ENCODE measurements around the gene PPM1L.

PPM1L gene

GRCh38 chr3:160735826-160736225, 20.2 kb upstream of the PPM1L start:
- Histone ChIP-seq H3K9me3 (ENCODE audit: insufficient read depth, low read length) (no peaks in the 10 kb centered on the region), H3K79me2 (ENCODE audit: low read length) (no peaks in the 10 kb centered on the region), H2AFZ (ENCODE audit: low read depth, low read length) (no peak overlapping the region), H3K4me1 (ENCODE audit: low read length) (no peaks in the 10 kb centered on the region), H3K27me3 (ENCODE audit: low read depth, low read length) (no peaks in the 10 kb centered on the region), H3K36me3 (replicated peaks; ENCODE audit: low read depth, low read length) (no peaks in the 10 kb centered on the region), H4K20me1 (ENCODE audit: insufficient read depth, low read length) (no peaks in the 10 kb centered on the region), H3K9ac (ENCODE audit: low read length) (no peak overlapping the region), H3K4me2 (ENCODE audit: low read length) (no peak overlapping the region), H3K4me3 (ENCODE audit: low read length) (no peak overlapping the region), H3K27ac (ENCODE audit: low read length) (no peak overlapping the region)
- no peak for TF ChIP-seq CTCF (IDR thresholded peaks at IDR 0.05; ENCODE audit: low read depth, low read length)
- TF ChIP-seq EZH2phosphoT487 (IDR thresholded peaks at IDR 0.05; ENCODE audit: low read depth), result no peak

- Histone ChIP-seq H3K9me3 (ENCODE audit: insufficient read depth, low read length) (no peaks in the 10 kb centered on the region), H3K27ac (ENCODE audit: low read length) (no peak overlapping the region), H3K36me3 (replicated peaks; ENCODE audit: low read depth, low read length) (no peaks in the 10 kb centered on the region), H3K4me2 (ENCODE audit: low read length) (no peak overlapping the region), H3K4me3 (ENCODE audit: low read length) (no peak overlapping the region), H3K27me3 (ENCODE audit: low read depth, low read length) (no peaks in the 10 kb centered on the region), H3K79me2 (ENCODE audit: low read length) (no peaks in the 10 kb centered on the region), H3K4me1 (ENCODE audit: low read length) (no peaks in the 10 kb centered on the region), H4K20me1 (ENCODE audit: insufficient read depth, low read length) (no peaks in the 10 kb centered on the region), H2AFZ (ENCODE audit: low read depth, low read length) (no peak overlapping the region), H3K9ac (ENCODE audit: low read length) (no peak overlapping the region)
- TF ChIP-seq EZH2phosphoT487 (IDR thresholded peaks at IDR 0.05; ENCODE audit: low read depth), result no peak
- no peak for TF ChIP-seq CTCF (IDR thresholded peaks at IDR 0.05; ENCODE audit: low read depth, low read length)
These were observed 18.0 kb upstream of the PPM1L start for GRCh38 chr3:160738048-160738447.

GRCh38 chr3:160739079-160739478, 17.0 kb upstream of the PPM1L start:
- Histone ChIP-seq H3K36me3 (replicated peaks; ENCODE audit: low read depth, low read length) (no peaks in the 10 kb centered on the region), H3K4me2 (ENCODE audit: low read length) (no peak overlapping the region), H2AFZ (ENCODE audit: low read depth, low read length) (0 out of 2 replicates have a peak overlapping the region, but pooled peaks have one; percentile 43), H4K20me1 (ENCODE audit: insufficient read depth, low read length) (no peaks in the 10 kb centered on the region), H3K27me3 (ENCODE audit: low read depth, low read length) (no peaks in the 10 kb centered on the region), H3K79me2 (ENCODE audit: low read length) (no peaks in the 10 kb centered on the region), H3K4me1 (ENCODE audit: low read length) (no peaks in the 10 kb centered on the region), H3K27ac (ENCODE audit: low read length) (no peak overlapping the region), H3K9ac (ENCODE audit: low read length) (no peak overlapping the region), H3K4me3 (ENCODE audit: low read length) (no peak overlapping the region), H3K9me3 (ENCODE audit: insufficient read depth, low read length) (no peaks in the 10 kb centered on the region)
- TF ChIP-seq EZH2phosphoT487 (IDR thresholded peaks at IDR 0.05; ENCODE audit: low read depth) (no peak), CTCF (IDR thresholded peaks at IDR 0.05; ENCODE audit: low read depth, low read length) (no peak)

GRCh38 chr3:160746976-160747375, 9.1 kb upstream of the PPM1L start:
- TF ChIP-seq CTCF (IDR thresholded peaks at IDR 0.05; ENCODE audit: low read depth, low read length) (no peak), EZH2phosphoT487 (IDR thresholded peaks at IDR 0.05; ENCODE audit: low read depth) (no peak)
- no peak overlapping the region for H3K4me3 ChIP-seq (ENCODE audit: low read length)
- H3K9ac ChIP-seq (ENCODE audit: low read length), result no peak overlapping the region
- no peak overlapping the region for H2AFZ ChIP-seq (ENCODE audit: low read depth, low read length)
- H3K27me3 ChIP-seq (ENCODE audit: low read depth, low read length), result no peaks in the 10 kb centered on the region
- H3K9me3 ChIP-seq (ENCODE audit: insufficient read depth, low read length), result no peaks in the 10 kb centered on the region
- H3K4me1 ChIP-seq (ENCODE audit: low read length), result no peaks in the 10 kb centered on the region; the same call in 1 of the 2 replicates
- no peak overlapping the region for H3K4me2 ChIP-seq (ENCODE audit: low read length)
- no peaks in the 10 kb centered on the region for H4K20me1 ChIP-seq (ENCODE audit: insufficient read depth, low read length)
- no peaks in the 10 kb centered on the region for H3K36me3 ChIP-seq (replicated peaks; ENCODE audit: low read depth, low read length)
- H3K79me2 ChIP-seq (ENCODE audit: low read length), result no peaks in the 10 kb centered on the region
- no peak overlapping the region for H3K27ac ChIP-seq (ENCODE audit: low read length)
